ENCODE data around the gene BDNF.
"Not testable (repeated sequence)": the region's sequence is repeated elsewhere in the genome, so short reads cannot be mapped to it uniquely, and the experiment has no call there.

Gene BDNF

GRCh38 chr11:27640954-27641353 is 59.3 kb downstream of the BDNF start:
- ChIA-PET CTCF (no interaction called here), POLR2A (no interaction called here)
- TF ChIP-seq CTCF (IDR thresholded peaks at IDR 0.05; ENCODE audit: control extremely low read depth, extremely low read depth, low read depth, missing control alignments): no peak
- DNase-seq (ENCODE audit: extremely low spot score): no peak

GRCh38 chr11:27635567-27636037 is 64.7 kb downstream of the BDNF start:
- no peak for DNase-seq (ENCODE audit: extremely low spot score)
- CTCF ChIA-PET: interaction anchor here (2.2 kb wide), 1 partner anchor 64 kb away, joined by 5 read pairs; no protein-coding TSS in a partner anchor
- POLR2A ChIA-PET: no interaction called here
- no peak for TF ChIP-seq CTCF (IDR thresholded peaks at IDR 0.05; ENCODE audit: control extremely low read depth, extremely low read depth, low read depth, missing control alignments)

- CTCF ChIA-PET; DNase-seq (ENCODE audit: extremely low spot score); POLR2A ChIA-PET: not testable (repeated sequence)
Observed at GRCh38 chr11:27634776-27635175, 65.5 kb downstream of the BDNF start.

- POLR2A ChIA-PET; DNase-seq (ENCODE audit: extremely low spot score); CTCF ChIA-PET: not testable (repeated sequence)
Observed at GRCh38 chr11:27634282-27634681, 66.0 kb downstream of the BDNF start.

- DNase-seq (ENCODE audit: extremely low spot score); POLR2A ChIA-PET; CTCF ChIA-PET: not testable (repeated sequence)
Observed at GRCh38 chr11:27629023-27629422, 71.2 kb downstream of the BDNF start.

GRCh38 chr11:27627979-27628378 is 72.3 kb downstream of the BDNF start:
- no peak for TF ChIP-seq CTCF (IDR thresholded peaks at IDR 0.05; ENCODE audit: control extremely low read depth, extremely low read depth, low read depth, missing control alignments)
- ChIA-PET POLR2A (no interaction called here), CTCF (no interaction called here)
- DNase-seq (ENCODE audit: extremely low spot score): no peak

GRCh38 chr11:27626938-27627586 is 73.2 kb downstream of the BDNF start:
- no peak for TF ChIP-seq CTCF (IDR thresholded peaks at IDR 0.05; ENCODE audit: control extremely low read depth, extremely low read depth, low read depth, missing control alignments)
- no peak for DNase-seq (ENCODE audit: extremely low spot score)
- ChIA-PET CTCF (no interaction called here), POLR2A (no interaction called here)

GRCh38 chr11:27626269-27626937 is 73.9 kb downstream of the BDNF start:
- DNase-seq (ENCODE audit: extremely low spot score): no peak
- ChIA-PET POLR2A (no interaction called here), CTCF (no interaction called here)
- TF ChIP-seq CTCF (IDR thresholded peaks at IDR 0.05; ENCODE audit: control extremely low read depth, extremely low read depth, low read depth, missing control alignments): no peak
